ENCODE measurements around the gene CD40LG.

GRCh38 chrX:136665258-136665900, 17.4 kb downstream of the CD40LG start:
- TF ChIP-seq CTCF (IDR thresholded peaks at IDR 0.05) (no peak), POLR2A (IDR thresholded peaks at IDR 0.05) (no peak)
